Spleen (tissue), 11 donors: ENCODE measurements around the gene GTF3C5. TPM values are rescaled to one million over a fixed set of nuclear protein-coding genes. Genes with fewer than 3 reads are reported as not detected.
"Not testable (repeated sequence)": the region's sequence is repeated elsewhere in the genome, so short reads cannot be mapped to it uniquely, and the experiment has no call there.

Experiments used
- DNase-seq: peaks from one replicate; pipeline ENCODE4 v3.0.0-alpha.2; 2020
- H3K27ac ChIP-seq, 8 donors: fragments of 200-600 bp; sonication (generic) in 7 of 8; 1 replicate in 4 of 8; 2 replicates in 4 of 8; pipeline versions ENCODE4 v1.5.0 to v1.8.0; 2016 to 2021; ENCODE audit warnings: inconsistent platforms in 4 of 8, mild to moderate bottlenecking in 4 of 8, moderate library complexity in 1 of 8
- H3K27me3 ChIP-seq, 7 donors: fragments of 200-600 bp; sonication (generic) in 6 of 7; replicated peaks in 1 of 7; 1 replicate in 4 of 7; 2 replicates in 3 of 7; pipeline versions ENCODE4 v1.5.0 to v1.8.0; 2016 to 2021; ENCODE audit warnings: inconsistent platforms in 3 of 7, mild to moderate bottlenecking in 1 of 7
- H3K36me3 ChIP-seq, 6 donors: fragments of 200-600 bp; sonication (generic) in 5 of 6; 1 replicate in 4 of 6; 2 replicates in 2 of 6; pipeline versions ENCODE4 v1.5.0 to v1.8.0; 2016 to 2021; ENCODE audit warnings: inconsistent platforms in 2 of 6
- H3K4me1 ChIP-seq, 6 donors: fragments of 200-600 bp; sonication (generic) in 5 of 6; 1 replicate in 3 of 6; 2 replicates in 3 of 6; pipeline versions ENCODE4 v1.5.0 to v1.8.0; 2016 to 2021; ENCODE audit warnings: inconsistent platforms in 3 of 6
- H3K4me3 ChIP-seq, 8 donors: fragments of 200-600 bp; sonication (generic) in 7 of 8; 1 replicate in 4 of 8; 2 replicates in 4 of 8; pipeline versions ENCODE4 v1.5.0 to v1.8.0; 2016 to 2021; ENCODE audit warnings: inconsistent platforms in 4 of 8, mild to moderate bottlenecking in 4 of 8, moderate library complexity in 2 of 8
- H3K9me3 ChIP-seq, 8 donors: fragments of 200-600 bp; sonication (generic) in 7 of 8; 1 replicate in 4 of 8; 2 replicates in 4 of 8; pipeline versions ENCODE4 v1.5.0 to v1.8.0; 2016 to 2021; ENCODE audit warnings: inconsistent platforms in 4 of 8
- POLR2A ChIP-seq, 3 donors: fragments of 450-650 bp; IDR thresholded peaks; one replicate each; pipeline ENCODE4 v1.5.1; 2017; ENCODE audit warnings: antibody characterized with exemption in 3 of 3, mild to moderate bottlenecking in 1 of 3
- POLR2AphosphoS5 ChIP-seq, 3 donors: sonication (generic); formaldehyde crosslinking; IDR thresholded peaks; one replicate each; pipeline ENCODE4 v1.5.1; 2017; ENCODE audit warnings: antibody characterized with exemption in 3 of 3
- WGBS, 5 donors: extraction: QIAGEN DNeasy Blood & Tissue Kit in 3 of 5; methylation state at CpG; one replicate each; pipeline versions ENCODE4 v1.1.5 to v1.1.7; 2013 to 2018; 5-methylcytosine and 5-hydroxymethylcytosine counted together
- intact Hi-C: fragments of 100-400 bp; cut with DNase I; formaldehyde crosslinking; loops from one replicate; pipeline ENCODE4 v1.15.0; 2023; ENCODE audit warnings: low total_unique reads
- polyA plus RNA-seq, 3 donors: library from polyadenylated mRNA; stranded (reverse); fragments of 200-250 nt; gene quantifications; one replicate each; pipeline ENCODE4 v1.2.1, GENCODE V29; 2013
- total RNA-seq, 7 donors: library from RNA; depleted of rRNA in 3 of 7; stranded (reverse); fragments of >200 nt in 3 of 7; fragmentation: NEBNext Ultra II Directional in 4 of 7; extraction: Animal tissue kit (Norgen Biotek cat#: 25700) in 4 of 7; gene quantifications; one replicate each; pipeline versions ENCODE4 v1.1.0 to v1.2.1, GENCODE V29; 2016 to 2021
- TF ChIP-seq, protein P1 (sequence below), 11 experiments: fragments of 200-600 bp in 7 of 11; fragments of 450-650 bp in 4 of 11; sonication (generic) in 4 of 11; IDR thresholded peaks in 8 of 11; conservative IDR thresholded peaks in 3 of 11; 1 replicate in 7 of 11; 2 replicates in 4 of 11; pipeline versions ENCODE4 v1.4.0 to v1.8.0; 2016 to 2021; ENCODE audit warnings: antibody characterized with exemption in 11 of 11, inconsistent platforms in 4 of 11, mild to moderate bottlenecking in 1 of 11
- donor health status: healthy with polysubstance abuse.
- donor health status: DM: no; HTN: no; CAD: no; lungs with moderate emphysema.
- donor health status: DM: no; HTN: no; CAD: no.
- donor health status: Bipolar disorder and iron deficiency.
- donor health status: healthy.
- donor health status: DM: no; HTN: no; CAD: no.
- donor health status: DM: yes; HTN: yes; CAD: no.

GTF3C5 gene
- total and polyA plus RNA-seq, 10 donors = 34.9 to 64.4 (median 47.5) TPM

DNA sequence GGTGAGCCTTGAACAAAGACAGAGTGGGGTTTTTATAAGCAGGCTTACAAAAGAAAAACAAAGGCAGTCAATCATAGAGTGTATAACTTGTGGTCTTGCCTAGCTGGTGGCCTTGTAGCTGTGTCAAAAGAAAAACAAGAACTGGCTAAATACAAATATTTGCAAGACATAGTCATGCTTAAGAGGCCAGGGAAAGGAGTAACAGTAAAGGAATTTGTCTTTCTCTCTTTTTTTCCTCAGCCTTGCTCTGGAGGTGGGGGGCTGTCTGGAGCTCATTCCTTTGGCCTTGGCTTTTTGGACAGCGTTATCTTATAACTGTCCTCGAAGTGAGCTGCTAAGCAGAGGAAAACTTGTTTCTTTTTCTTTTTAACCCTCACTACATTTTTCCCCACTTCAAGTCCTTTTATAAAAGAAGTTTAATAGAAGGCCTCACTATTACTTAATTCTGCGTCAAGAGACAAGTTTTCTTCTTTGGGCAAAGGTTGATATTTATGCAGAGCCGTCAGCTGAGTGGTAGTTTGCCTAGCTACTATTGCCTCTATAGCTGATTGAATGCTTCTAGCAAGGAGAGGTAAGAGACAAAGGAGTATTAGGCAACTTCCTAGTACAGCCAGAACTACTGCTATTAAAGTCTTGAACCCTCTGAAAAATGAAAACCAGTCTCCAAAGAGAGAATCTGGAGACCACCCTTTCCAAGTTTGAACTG lies 45.3 kb downstream of the GTF3C5 start:
- no peaks in the 10 kb centered on the region for H3K36me3 ChIP-seq
- H3K27me3 ChIP-seq = no peaks in the 10 kb centered on the region
- 62 to 77% (median 69%) methylated on average over 4 of the region's 4 CpGs for WGBS, 5 donors
- no peak overlapping the region for H3K4me3 ChIP-seq
- no peaks in the 10 kb centered on the region for H3K9me3 ChIP-seq
- H3K27ac ChIP-seq = no peak overlapping the region
- no peak for DNase-seq
- intact Hi-C loops = no loop called here
- TF ChIP-seq, protein P1, sequence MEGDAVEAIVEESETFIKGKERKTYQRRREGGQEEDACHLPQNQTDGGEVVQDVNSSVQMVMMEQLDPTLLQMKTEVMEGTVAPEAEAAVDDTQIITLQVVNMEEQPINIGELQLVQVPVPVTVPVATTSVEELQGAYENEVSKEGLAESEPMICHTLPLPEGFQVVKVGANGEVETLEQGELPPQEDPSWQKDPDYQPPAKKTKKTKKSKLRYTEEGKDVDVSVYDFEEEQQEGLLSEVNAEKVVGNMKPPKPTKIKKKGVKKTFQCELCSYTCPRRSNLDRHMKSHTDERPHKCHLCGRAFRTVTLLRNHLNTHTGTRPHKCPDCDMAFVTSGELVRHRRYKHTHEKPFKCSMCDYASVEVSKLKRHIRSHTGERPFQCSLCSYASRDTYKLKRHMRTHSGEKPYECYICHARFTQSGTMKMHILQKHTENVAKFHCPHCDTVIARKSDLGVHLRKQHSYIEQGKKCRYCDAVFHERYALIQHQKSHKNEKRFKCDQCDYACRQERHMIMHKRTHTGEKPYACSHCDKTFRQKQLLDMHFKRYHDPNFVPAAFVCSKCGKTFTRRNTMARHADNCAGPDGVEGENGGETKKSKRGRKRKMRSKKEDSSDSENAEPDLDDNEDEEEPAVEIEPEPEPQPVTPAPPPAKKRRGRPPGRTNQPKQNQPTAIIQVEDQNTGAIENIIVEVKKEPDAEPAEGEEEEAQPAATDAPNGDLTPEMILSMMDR (IDR thresholded peaks at IDR 0.05 in 8 of 11, conservative IDR thresholded peaks at IDR 0.05 in 3 of 11) = no peak
- TF ChIP-seq POLR2AphosphoS5 (IDR thresholded peaks at IDR 0.05) = no peak
- no peak for TF ChIP-seq POLR2A (IDR thresholded peaks at IDR 0.05)
- H3K4me1 ChIP-seq = no peaks in the 10 kb centered on the region

DNA sequence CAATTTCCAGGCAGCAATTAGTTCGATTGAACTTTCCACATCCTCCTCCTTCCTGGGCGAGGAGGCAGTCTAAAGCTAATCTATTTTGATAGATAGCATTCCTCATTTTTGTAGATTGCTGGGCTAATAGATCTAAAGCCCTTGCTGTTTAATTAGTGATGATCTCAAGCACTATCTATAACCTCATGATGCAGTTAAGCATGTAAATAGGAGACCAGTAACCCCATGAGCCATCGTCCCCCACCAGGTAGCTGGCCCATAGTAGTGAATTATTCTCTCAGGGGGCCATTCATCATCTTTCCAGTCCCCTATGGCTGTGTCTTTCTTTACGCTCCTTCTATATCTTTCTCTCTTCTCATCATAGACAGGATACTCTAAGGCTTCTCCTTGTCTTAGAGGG lies 45.9 kb downstream of the GTF3C5 start:
- no peak for DNase-seq
- Histone ChIP-seq H3K36me3 (no peaks in the 10 kb centered on the region), H3K4me3 (no peak overlapping the region), H3K27me3 (peaks cover 0 to under 1% (median 0%) of the 10 kb centered on the region in 7 donors), H3K4me1 (no peaks in the 10 kb centered on the region), H3K27ac (no peak overlapping the region), H3K9me3 (no peaks in the 10 kb centered on the region)
- 76 to 89% (median 83%) methylated on average over 4 of the region's 4 CpGs for whole genome bisulfite sequencing, 5 donors
- intact Hi-C loops = no loop called here
- TF ChIP-seq POLR2AphosphoS5 (IDR thresholded peaks at IDR 0.05) = no peak
- no peak for TF ChIP-seq POLR2A (IDR thresholded peaks at IDR 0.05)
- TF ChIP-seq, protein P1 (IDR thresholded peaks at IDR 0.05 in 8 of 11, conservative IDR thresholded peaks at IDR 0.05 in 3 of 11) = no peak

- Histone ChIP-seq H3K4me1 (no peaks in the 10 kb centered on the region), H3K27ac (no peak overlapping the region), H3K36me3 (no peaks in the 10 kb centered on the region), H3K4me3 (no peak overlapping the region), H3K27me3 (peaks cover 0 to 4% (median 0%) of the 10 kb centered on the region in 7 donors), H3K9me3 (no peaks in the 10 kb centered on the region)
- intact Hi-C loops = no loop called here
- TF ChIP-seq POLR2AphosphoS5 (IDR thresholded peaks at IDR 0.05) (no peak), POLR2A (IDR thresholded peaks at IDR 0.05) (no peak)
- TF ChIP-seq, protein P1 (IDR thresholded peaks at IDR 0.05 in 8 of 11, conservative IDR thresholded peaks at IDR 0.05 in 3 of 11) = no peak
- no peak for DNase-seq
- 89 to 94% (median 92%) methylated on average over 14 of the region's 14 CpGs for WGBS, 5 donors
Observed at GRCh38 chr9:133078486-133078885, 47.7 kb downstream of the GTF3C5 start.

GRCh38 chr9:133080161-133080560 lies 49.4 kb downstream of the GTF3C5 start:
- peaks cover 0 to 4% (median 0%) of the 10 kb centered on the region in 7 donors for H3K27me3 ChIP-seq
- no peaks in the 10 kb centered on the region for H3K4me1 ChIP-seq
- intact Hi-C loops = no loop called here
- WGBS, 5 donors = 76 to 94% (median 82%) methylated on average over 7 of the region's 7 CpGs
- no peak overlapping the region for H3K4me3 ChIP-seq
- TF ChIP-seq POLR2A (IDR thresholded peaks at IDR 0.05) (no peak), POLR2AphosphoS5 (IDR thresholded peaks at IDR 0.05) (no peak)
- DNase-seq = no peak
- H3K9me3 ChIP-seq = no peaks in the 10 kb centered on the region
- no peak overlapping the region for H3K27ac ChIP-seq
- no peaks in the 10 kb centered on the region for H3K36me3 ChIP-seq

DNA sequence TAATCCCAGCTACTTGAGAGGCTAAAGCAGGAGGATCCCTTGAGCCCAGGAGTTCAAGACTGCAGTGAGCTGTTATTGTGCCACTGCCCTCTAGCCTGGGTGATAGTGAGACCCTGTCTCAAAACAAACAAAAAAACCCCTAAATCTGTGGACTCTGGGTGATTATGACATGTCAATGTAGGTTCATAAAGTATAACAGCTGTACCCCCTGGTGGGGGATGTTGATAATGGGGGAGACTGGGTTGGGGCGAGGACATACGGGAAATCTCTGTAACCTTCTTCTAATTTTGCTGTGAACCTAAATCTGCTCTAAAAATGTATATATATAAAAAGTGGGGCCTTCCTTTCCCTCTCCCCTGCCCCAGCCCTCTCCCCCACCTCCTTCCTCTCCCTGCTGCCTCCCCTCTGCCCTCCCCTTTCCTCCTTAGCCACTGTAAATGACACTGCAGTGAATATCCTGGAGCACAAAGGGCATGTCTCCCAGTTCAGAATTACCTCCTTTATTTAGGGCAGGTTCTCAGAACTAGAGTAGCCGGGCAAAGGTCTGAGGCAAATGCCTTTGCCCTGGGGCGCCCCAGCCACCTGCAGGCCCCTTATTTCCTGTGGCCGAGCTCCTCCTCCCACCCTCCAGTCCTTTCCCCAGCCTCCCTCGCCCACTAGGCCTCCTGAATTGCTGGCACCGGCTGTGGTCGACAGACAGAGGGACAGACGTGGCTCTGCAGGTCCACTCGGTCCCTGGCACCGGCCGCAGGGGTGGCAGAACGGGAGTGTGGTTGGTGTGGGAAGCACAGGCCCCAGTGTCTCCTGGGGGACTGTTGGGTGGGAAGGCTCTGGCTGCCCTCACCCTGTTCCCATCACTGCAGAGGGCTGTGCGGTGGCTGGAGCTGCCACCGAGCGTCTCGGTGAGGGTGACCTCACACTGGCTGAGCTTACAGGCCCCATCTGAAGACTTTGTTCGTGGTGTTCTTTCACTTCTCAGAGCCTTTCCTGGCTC lies 50.3 kb downstream of the GTF3C5 start:
- H3K27me3 ChIP-seq, H3K9me3 ChIP-seq, H3K4me3 ChIP-seq, intact Hi-C loops, H3K4me1 ChIP-seq, H3K27ac ChIP-seq, DNase-seq, H3K36me3 ChIP-seq: not testable (repeated sequence)
- 72 to 80% (median 77%) methylated on average over 9 to 10 of the region's 18 CpGs for WGBS, 5 donors

DNA sequence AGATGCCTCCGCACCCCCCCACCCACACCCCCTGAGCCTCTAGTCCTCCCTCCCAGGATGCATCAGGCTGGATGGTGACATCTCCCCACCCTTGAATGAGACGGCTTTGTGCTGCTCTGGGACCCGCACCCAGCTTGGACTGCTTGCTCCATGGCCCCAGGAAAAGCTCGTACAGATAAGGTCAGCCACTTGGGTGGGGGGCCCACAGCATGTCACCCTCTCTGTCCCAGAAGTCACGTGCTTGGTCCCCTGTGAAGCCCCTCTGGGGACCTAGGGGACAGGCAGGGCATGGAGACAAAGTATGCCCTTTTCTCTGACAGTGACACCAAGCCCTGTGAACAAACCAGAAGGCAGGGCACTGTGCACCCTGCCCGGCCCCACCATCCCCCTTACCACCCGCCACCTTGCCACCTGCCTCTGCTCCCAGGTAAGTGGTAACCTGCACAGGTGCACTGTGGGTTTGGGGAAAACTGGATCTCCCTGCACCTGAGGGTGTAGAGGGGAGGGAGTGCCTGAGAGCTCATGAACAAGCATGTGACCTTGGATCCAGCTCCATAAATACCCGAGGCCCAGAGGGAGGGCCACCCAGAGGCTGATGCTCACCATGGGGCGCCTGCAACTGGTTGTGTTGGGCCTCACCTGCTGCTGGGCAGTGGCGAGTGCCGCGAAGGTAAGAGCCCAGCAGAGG lies 51.3 kb downstream of the GTF3C5 start:
- H3K27me3 ChIP-seq, intact Hi-C loops, DNase-seq, H3K27ac ChIP-seq, H3K36me3 ChIP-seq, H3K9me3 ChIP-seq, H3K4me3 ChIP-seq, H3K4me1 ChIP-seq: not testable (repeated sequence)
- WGBS, 5 donors = 75 to 94% (median 81%) methylated on average over 4 to 7 of the region's 12 CpGs

DNA sequence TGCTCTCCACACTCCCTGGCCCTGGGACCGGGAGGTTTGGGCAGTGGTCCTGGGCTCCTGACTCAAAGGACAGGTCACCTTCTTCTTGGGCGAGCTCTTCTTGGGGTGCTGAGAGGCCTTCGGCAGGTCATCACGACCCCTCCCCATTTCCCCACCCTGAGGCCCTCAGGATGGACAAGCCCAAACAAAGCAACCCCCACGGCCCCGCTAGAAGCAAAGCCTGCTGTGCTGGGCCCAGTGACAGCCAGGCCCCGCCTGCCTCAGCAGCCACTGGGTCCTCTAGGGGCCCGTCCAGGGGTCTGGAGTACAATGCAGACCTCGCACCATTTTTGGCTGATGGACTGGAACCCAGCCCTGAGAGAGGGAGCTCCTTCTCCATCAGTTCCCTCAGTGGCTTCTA lies 52.9 kb downstream of the GTF3C5 start:
- H3K27ac ChIP-seq, H3K36me3 ChIP-seq, H3K4me3 ChIP-seq, H3K4me1 ChIP-seq, H3K27me3 ChIP-seq, DNase-seq, intact Hi-C loops, H3K9me3 ChIP-seq: not testable (repeated sequence)
- 67 to 81% (median 72%) methylated on average over 4 to 9 of the region's 9 CpGs; no CpG with 5 or more reads in 1 of the 5 donors for WGBS, 5 donors
